ENCODE data around the gene B3GALT4.

DNA sequence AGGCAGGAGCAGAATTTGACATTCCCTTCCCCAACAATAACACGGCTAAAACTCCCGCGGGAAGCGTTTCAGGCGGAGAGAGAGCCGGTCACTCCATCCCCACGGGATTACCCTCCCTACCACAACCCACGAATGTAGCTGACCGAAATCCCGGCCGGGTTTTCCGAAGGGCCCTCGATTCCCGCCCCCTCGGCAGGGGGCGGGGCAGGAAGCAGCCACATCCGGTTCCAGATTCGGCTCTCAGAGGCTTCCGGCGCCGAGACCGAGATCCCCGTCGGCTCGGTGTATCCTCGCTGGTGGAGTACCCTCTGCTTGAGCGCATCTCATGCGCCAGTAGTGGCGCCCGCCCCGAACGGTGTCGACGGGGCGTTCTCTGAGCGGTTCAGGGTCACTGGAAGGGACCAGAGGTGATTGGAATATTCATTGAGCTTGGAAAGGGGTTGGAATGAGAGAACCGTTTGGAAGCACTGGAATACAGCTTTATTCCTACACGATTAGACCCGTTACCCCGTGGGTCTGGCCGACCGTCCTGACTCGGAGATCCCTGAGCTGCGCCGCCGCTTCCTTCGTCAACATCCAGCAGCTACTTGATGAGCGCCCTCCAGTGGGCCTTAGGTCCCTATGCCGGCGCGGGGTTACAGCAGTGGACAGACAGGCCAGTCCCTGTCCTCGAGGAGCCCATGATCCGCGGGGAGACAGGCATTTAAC is 22.5 kb downstream of the B3GALT4 start:
- TF ChIP-seq, protein P1, sequence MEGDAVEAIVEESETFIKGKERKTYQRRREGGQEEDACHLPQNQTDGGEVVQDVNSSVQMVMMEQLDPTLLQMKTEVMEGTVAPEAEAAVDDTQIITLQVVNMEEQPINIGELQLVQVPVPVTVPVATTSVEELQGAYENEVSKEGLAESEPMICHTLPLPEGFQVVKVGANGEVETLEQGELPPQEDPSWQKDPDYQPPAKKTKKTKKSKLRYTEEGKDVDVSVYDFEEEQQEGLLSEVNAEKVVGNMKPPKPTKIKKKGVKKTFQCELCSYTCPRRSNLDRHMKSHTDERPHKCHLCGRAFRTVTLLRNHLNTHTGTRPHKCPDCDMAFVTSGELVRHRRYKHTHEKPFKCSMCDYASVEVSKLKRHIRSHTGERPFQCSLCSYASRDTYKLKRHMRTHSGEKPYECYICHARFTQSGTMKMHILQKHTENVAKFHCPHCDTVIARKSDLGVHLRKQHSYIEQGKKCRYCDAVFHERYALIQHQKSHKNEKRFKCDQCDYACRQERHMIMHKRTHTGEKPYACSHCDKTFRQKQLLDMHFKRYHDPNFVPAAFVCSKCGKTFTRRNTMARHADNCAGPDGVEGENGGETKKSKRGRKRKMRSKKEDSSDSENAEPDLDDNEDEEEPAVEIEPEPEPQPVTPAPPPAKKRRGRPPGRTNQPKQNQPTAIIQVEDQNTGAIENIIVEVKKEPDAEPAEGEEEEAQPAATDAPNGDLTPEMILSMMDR (IDR thresholded peaks at IDR 0.05; ENCODE audit: low read length) = peak; percentile 89
- TF ChIP-seq EZH2 (IDR thresholded peaks at IDR 0.05; ENCODE audit: borderline replicate concordance, low read length) = no peak
